Trophoblast cell (in vitro differentiated cells and primary cell): Measurements from ENCODE around the gene PLCH1.

Experiments
- DNase-seq, 2 donors: peaks; one replicate each; pipeline ENCODE4 v3.0.0-alpha.2; 2016
- H2AFZ ChIP-seq: 2 replicates; pipeline ENCODE4 v1.6.1; 2013; ENCODE audit warnings: low read length, moderate library complexity, mild to moderate bottlenecking; ENCODE audit not compliant: insufficient read depth, poor library complexity
- H2AK5ac ChIP-seq: 2 replicates; pipeline ENCODE4 v1.6.1; 2013; ENCODE audit warnings: mild to moderate bottlenecking, low read length
- H2BK120ac ChIP-seq: 2 replicates; pipeline ENCODE4 v1.6.1; 2013; ENCODE audit warnings: low read length, mild to moderate bottlenecking, moderate library complexity; ENCODE audit not compliant: insufficient read depth, poor library complexity
- H2BK12ac ChIP-seq: 2 replicates; pipeline ENCODE4 v1.6.1; 2013; ENCODE audit warnings: mild to moderate bottlenecking, low read length, moderate library complexity
- H2BK5ac ChIP-seq: 2 replicates; pipeline ENCODE4 v1.6.1; 2013; ENCODE audit warnings: low read length, low read depth, moderate library complexity, mild to moderate bottlenecking; ENCODE audit not compliant: poor library complexity
- H3K14ac ChIP-seq: 2 replicates; pipeline ENCODE4 v1.6.1; 2013; ENCODE audit warnings: mild to moderate bottlenecking, low read length
- H3K18ac ChIP-seq: 2 replicates; pipeline ENCODE4 v1.6.1; 2013; ENCODE audit warnings: mild to moderate bottlenecking, low read length
- H3K23ac ChIP-seq: 2 replicates; pipeline ENCODE4 v1.6.1; 2013; ENCODE audit warnings: low read length
- H3K27ac ChIP-seq: 2 replicates; pipeline ENCODE4 v1.5.1; 2013; ENCODE audit warnings: low read depth, mild to moderate bottlenecking, inconsistent platforms, low read length, moderate library complexity
- H3K27me3 ChIP-seq: 2 replicates; pipeline ENCODE4 v1.6.1; 2013; ENCODE audit warnings: inconsistent platforms, mild to moderate bottlenecking, low read length, moderate library complexity; ENCODE audit not compliant: insufficient read depth
- H3K36me3 ChIP-seq, 2 experiments: 1 replicate in 1 of 2; 2 replicates in 1 of 2; pipeline ENCODE4 v1.6.1; 2013; ENCODE audit warnings: low read length in 2 of 2, mild to moderate bottlenecking in 2 of 2, moderate library complexity in 1 of 2; ENCODE audit not compliant: insufficient read depth in 2 of 2, control insufficient read depth in 1 of 2
- H3K4ac ChIP-seq: 2 replicates; pipeline ENCODE4 v1.6.1; 2013; ENCODE audit warnings: low read depth, mild to moderate bottlenecking, low read length, moderate library complexity
- H3K4me1 ChIP-seq, 2 experiments: 1 replicate in 1 of 2; 2 replicates in 1 of 2; pipeline ENCODE4 v1.6.1; 2013; ENCODE audit warnings: low read length in 2 of 2, mild to moderate bottlenecking in 2 of 2, moderate library complexity in 1 of 2; ENCODE audit not compliant: insufficient read depth in 2 of 2, control insufficient read depth in 1 of 2
- H3K4me2 ChIP-seq: 2 replicates; pipeline ENCODE4 v1.6.1; 2013; ENCODE audit warnings: inconsistent platforms, mild to moderate bottlenecking, low read length, moderate library complexity
- H3K4me3 ChIP-seq: 2 replicates; pipeline ENCODE4 v1.5.1; 2013; ENCODE audit warnings: mild to moderate bottlenecking, low read depth, low read length, inconsistent platforms
- H3K79me1 ChIP-seq: one replicate; pipeline ENCODE4 v1.6.1; 2013; ENCODE audit warnings: low read length
- H3K79me2 ChIP-seq: 2 replicates; pipeline ENCODE4 v1.6.1; 2013; ENCODE audit warnings: low read length, mild to moderate bottlenecking; ENCODE audit not compliant: control insufficient read depth, insufficient read depth, poor library complexity
- H3K9ac ChIP-seq: 2 replicates; pipeline ENCODE4 v1.6.1; 2013; ENCODE audit warnings: mild to moderate bottlenecking, low read length
- H3K9me3 ChIP-seq: 2 replicates; pipeline ENCODE4 v1.6.1; 2013; ENCODE audit warnings: low read depth, mild to moderate bottlenecking, control low read depth, inconsistent platforms, low read length; ENCODE audit not compliant: insufficient read depth
- H4K12ac ChIP-seq: 2 replicates; pipeline ENCODE4 v1.6.1; 2013; ENCODE audit warnings: low read depth, mild to moderate bottlenecking, low read length, moderate library complexity
- H4K8ac ChIP-seq: 2 replicates; pipeline ENCODE4 v1.6.1; 2013; ENCODE audit warnings: low read depth, mild to moderate bottlenecking, low read length, moderate library complexity
- H4K91ac ChIP-seq: one replicate; pipeline ENCODE4 v1.6.1; 2013; ENCODE audit warnings: low read depth, mild to moderate bottlenecking, low read length, moderate library complexity
- WGBS: extraction: QIAGEN DNeasy Blood & Tissue Kit; methylation state at CpG from one replicate; pipeline ENCODE4 v1.1.7; 2013; ENCODE audit warnings: missing lambda C conversion rate; ENCODE audit not compliant: insufficient read length, insufficient coverage; ENCODE audit errors: extremely low coverage; 5-methylcytosine and 5-hydroxymethylcytosine counted together

PLCH1 gene

DNA sequence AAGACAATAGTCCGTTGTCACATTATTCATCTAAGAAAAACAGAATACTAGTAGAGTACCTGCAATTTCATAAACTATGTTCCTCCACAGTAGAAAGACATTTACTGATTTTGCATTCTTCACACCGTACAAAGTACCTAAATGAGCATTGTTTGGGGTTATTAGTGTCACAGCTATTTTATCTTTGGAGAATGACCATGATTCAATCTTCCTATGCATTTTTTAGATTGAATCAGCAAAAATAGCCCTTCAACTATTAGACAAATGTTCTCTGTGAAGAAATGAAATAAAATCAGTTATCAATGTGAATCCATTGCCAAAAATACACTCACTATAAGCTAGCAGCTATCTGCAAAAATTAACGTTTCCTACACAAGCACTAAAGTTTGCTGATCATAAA lies 176.6 kb downstream of the PLCH1 start:
- Histone ChIP-seq H4K8ac (no peak overlapping the region), H3K14ac (no peak overlapping the region), H3K9ac (no peak overlapping the region), H3K23ac (no peak overlapping the region), H2AFZ (no peak overlapping the region), H3K27me3 (no peaks in the 10 kb centered on the region), H3K79me1 (no peaks in the 10 kb centered on the region), H3K4me2 (no peak overlapping the region), H3K4ac (no peak overlapping the region), H4K91ac (no peak overlapping the region), H3K36me3 (no peaks in the 10 kb centered on the region), H2AK5ac (no peak overlapping the region), H2BK12ac (no peak overlapping the region), H3K27ac (no peak overlapping the region), H4K12ac (no peak overlapping the region), H3K4me1 (no peaks in the 10 kb centered on the region), H3K9me3 (no peaks in the 10 kb centered on the region), H2BK120ac (no peak overlapping the region), H3K18ac (no peak overlapping the region), H3K79me2 (no peaks in the 10 kb centered on the region), H2BK5ac (no peak overlapping the region), H3K4me3 (no peak overlapping the region)
- no CpG with 5 or more reads among the region's 3 CpGs for WGBS
- peak in 1 of 2 donors; percentile 67 for DNase-seq

DNA sequence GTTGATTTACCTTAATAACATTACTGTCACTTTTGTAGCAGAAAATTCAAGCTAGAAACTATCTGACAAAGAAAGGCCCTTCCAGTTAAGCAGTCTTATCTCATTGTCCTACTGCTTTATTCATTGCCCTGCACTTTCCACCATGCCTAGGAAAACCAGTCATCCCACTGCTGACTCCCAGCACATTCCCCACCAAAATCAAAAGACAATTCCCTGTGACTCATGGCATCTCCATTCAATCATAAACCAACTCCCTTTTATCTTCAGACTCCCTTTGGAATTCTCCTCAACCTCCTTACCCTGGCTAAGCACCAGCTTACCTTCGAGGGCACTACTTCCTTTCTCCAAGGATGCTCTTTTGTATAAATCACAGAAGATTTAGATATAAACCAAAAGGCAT lies 184.3 kb downstream of the PLCH1 start:
- no peak overlapping the region for H3K18ac ChIP-seq
- H4K12ac ChIP-seq: no peak overlapping the region
- H3K4me3 ChIP-seq: no peak overlapping the region
- peaks cover 0 to 4% of the 10 kb centered on the region in 2 experiments for H3K4me1 ChIP-seq
- no peaks in the 10 kb centered on the region for H3K9me3 ChIP-seq
- no peak overlapping the region for H2BK120ac ChIP-seq
- peak in 1 of 2 donors; percentile 38 for DNase-seq
- no CpG with 5 or more reads among the region's 1 CpG for WGBS
- no peak overlapping the region for H4K91ac ChIP-seq
- H3K27me3 ChIP-seq: no peaks in the 10 kb centered on the region
- H3K79me1 ChIP-seq: no peaks in the 10 kb centered on the region
- no peak overlapping the region for H3K27ac ChIP-seq
- no peak overlapping the region for H3K4me2 ChIP-seq
- H2AFZ ChIP-seq: no peak overlapping the region
- no peak overlapping the region for H2BK12ac ChIP-seq
- no peak overlapping the region for H2AK5ac ChIP-seq
- no peak overlapping the region for H2BK5ac ChIP-seq
- H4K8ac ChIP-seq: no peak overlapping the region
- H3K9ac ChIP-seq: no peak overlapping the region
- no peaks in the 10 kb centered on the region for H3K36me3 ChIP-seq
- H3K23ac ChIP-seq: no peak overlapping the region
- H3K79me2 ChIP-seq: no peaks in the 10 kb centered on the region
- H3K4ac ChIP-seq: no peak overlapping the region
- H3K14ac ChIP-seq: no peak overlapping the region

DNA sequence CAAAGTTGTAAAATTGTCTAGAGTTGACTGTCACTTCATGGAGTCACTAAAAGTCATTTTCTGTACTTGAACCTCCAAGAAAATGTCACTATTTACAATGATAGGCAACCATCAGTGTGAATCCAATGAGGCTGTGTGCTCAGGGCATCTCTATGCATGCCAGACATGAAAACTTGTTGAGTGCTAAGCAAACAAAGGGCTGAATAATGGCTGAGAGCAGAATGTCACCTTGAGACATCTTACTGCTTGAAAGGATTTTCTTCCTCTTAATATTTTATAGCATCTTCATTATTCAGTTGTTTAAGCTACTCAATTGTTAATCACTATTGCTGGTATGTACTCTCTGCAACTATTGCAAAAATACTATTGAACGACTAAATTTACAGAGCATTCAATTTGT lies 184.7 kb downstream of the PLCH1 start:
- no peak overlapping the region for H3K27ac ChIP-seq
- peaks cover under 1 to 5% of the 10 kb centered on the region in 2 experiments for H3K4me1 ChIP-seq
- H4K91ac ChIP-seq: no peak overlapping the region
- no peaks in the 10 kb centered on the region for H3K79me2 ChIP-seq
- H4K12ac ChIP-seq: no peak overlapping the region
- no peaks in the 10 kb centered on the region for H3K36me3 ChIP-seq
- no peak overlapping the region for H4K8ac ChIP-seq
- no peak overlapping the region for H2BK120ac ChIP-seq
- H3K14ac ChIP-seq: no peak overlapping the region
- H3K4me2 ChIP-seq: no peak overlapping the region
- no CpG with 5 or more reads among the region's 1 CpG for WGBS
- no peak for DNase-seq
- no peak overlapping the region for H2BK5ac ChIP-seq
- H3K18ac ChIP-seq: no peak overlapping the region
- no peak overlapping the region for H3K4ac ChIP-seq
- no peak overlapping the region for H2AFZ ChIP-seq
- no peaks in the 10 kb centered on the region for H3K9me3 ChIP-seq
- H2BK12ac ChIP-seq: no peak overlapping the region
- no peak overlapping the region for H3K9ac ChIP-seq
- H3K23ac ChIP-seq: no peak overlapping the region
- H3K27me3 ChIP-seq: no peaks in the 10 kb centered on the region
- no peaks in the 10 kb centered on the region for H3K79me1 ChIP-seq
- H3K4me3 ChIP-seq: no peak overlapping the region
- no peak overlapping the region for H2AK5ac ChIP-seq

DNA sequence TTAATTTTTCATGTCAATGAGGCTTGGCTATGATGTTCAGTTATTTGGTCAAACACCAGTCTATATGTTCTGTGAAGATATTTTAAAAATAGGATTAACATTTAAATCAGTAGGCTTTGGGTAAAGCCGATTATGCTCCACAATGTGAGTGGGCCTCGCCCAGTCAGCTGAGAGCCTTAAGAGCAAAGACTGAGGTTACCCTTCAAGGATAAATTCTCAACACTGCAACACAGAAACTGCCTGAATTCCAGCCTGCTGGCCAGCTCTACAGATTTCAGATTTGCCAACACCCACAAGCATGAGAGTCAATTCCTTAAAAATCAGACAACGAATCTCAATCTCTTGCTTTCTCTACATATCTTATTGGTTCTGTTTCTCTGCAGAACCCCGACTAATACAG lies 188.3 kb downstream of the PLCH1 start:
- no CpG with 5 or more reads among the region's 4 CpGs for WGBS
- H4K8ac ChIP-seq: no peak overlapping the region
- H3K27me3 ChIP-seq: no peaks in the 10 kb centered on the region
- no peak overlapping the region for H3K18ac ChIP-seq
- no peak overlapping the region for H2AK5ac ChIP-seq
- no peak overlapping the region for H3K14ac ChIP-seq
- H3K4me3 ChIP-seq: no peak overlapping the region
- no peak overlapping the region for H3K23ac ChIP-seq
- H3K4me1 ChIP-seq: peaks cover 2 to 7% of the 10 kb centered on the region in 2 experiments
- H2BK120ac ChIP-seq: no peak overlapping the region
- no peaks in the 10 kb centered on the region for H3K79me2 ChIP-seq
- no peaks in the 10 kb centered on the region for H3K79me1 ChIP-seq
- H3K4ac ChIP-seq: no peak overlapping the region
- H3K4me2 ChIP-seq: no peak overlapping the region
- no peak overlapping the region for H2BK12ac ChIP-seq
- H3K36me3 ChIP-seq: no peaks in the 10 kb centered on the region
- H3K9ac ChIP-seq: no peak overlapping the region
- no peak overlapping the region for H2AFZ ChIP-seq
- no peak overlapping the region for H3K27ac ChIP-seq
- DNase-seq: no peak
- H2BK5ac ChIP-seq: no peak overlapping the region
- no peaks in the 10 kb centered on the region for H3K9me3 ChIP-seq
- no peak overlapping the region for H4K12ac ChIP-seq
- H4K91ac ChIP-seq: no peak overlapping the region
